ENCODE results near the gene RIMS4.
"Not testable (repeated sequence)": the region's sequence is repeated elsewhere in the genome, so short reads cannot be mapped to it uniquely, and the experiment has no call there.

Gene RIMS4

DNA sequence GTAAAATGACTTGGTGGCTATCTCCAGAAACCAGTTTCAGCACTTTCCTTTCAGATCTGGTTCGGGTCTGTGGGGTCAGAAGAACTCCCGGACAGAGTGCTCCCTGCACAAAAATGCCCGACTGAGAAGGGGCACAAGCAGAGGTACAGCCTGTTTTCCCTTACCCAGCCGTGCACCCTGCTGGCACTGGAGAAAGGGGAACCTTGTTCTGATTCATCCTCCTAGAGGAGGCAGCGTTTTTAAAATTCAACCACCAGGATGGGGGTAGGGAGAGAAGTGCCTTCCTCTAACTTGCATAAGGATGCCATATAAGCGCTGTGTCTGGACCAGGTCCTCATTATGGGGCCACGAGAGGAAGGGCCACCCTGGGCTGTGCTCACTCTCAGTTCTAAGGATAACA lies 17.6 kb downstream of the RIMS4 start:
- DNase-seq: no peak

- DNase-seq: no peak
Measured at GRCh38 chr20:44790638-44791393, 19.5 kb downstream of the RIMS4 start.

GRCh38 chr20:44788706-44789456 lies 21.5 kb downstream of the RIMS4 start:
- DNase-seq: no peak

GRCh38 chr20:44787299-44787698 lies 23.0 kb downstream of the RIMS4 start:
- DNase-seq: no peak

GRCh38 chr20:44785768-44786167 lies 24.6 kb downstream of the RIMS4 start:
- DNase-seq: no peak

- DNase-seq: no peak
Measured at GRCh38 chr20:44784688-44785087, 25.7 kb downstream of the RIMS4 start.

DNA sequence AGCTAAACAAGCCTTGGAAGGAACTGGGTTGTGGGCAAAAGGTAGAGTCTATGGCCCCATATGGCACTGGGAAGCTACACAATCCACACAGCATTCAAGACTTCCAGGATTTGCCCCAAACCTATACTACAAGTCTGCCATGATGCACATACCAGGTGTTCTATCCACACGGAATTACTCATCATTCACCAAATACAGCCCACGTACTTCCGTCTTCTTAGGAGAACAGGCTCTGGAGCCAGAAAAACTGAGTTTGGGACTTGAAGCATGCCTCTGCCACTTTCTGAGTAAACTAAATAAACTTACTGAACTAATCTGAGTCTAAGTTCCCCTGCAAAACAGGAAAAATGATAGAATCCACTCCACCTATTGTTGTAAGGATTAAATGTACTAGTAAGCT lies 28.6 kb downstream of the RIMS4 start:
- no peak for DNase-seq

DNA sequence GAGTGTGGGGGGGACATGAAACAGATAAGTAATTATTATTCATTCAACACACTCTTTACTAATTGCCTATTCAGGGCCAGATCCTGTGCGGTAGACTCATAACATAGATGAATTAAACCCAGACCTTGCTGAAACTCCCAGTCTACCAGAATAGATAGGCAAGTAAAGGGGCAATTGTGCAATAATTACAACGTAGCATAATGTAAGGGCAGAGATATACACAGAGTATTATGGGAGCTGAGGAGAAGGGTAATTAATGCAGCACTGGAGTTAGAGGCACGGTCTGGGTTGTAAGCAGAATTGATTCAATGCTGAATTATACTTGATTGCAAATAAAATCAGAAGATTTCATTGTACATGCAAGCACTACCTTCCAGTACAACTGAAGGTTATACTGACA lies 29.2 kb downstream of the RIMS4 start:
- DNase-seq: no peak

DNA sequence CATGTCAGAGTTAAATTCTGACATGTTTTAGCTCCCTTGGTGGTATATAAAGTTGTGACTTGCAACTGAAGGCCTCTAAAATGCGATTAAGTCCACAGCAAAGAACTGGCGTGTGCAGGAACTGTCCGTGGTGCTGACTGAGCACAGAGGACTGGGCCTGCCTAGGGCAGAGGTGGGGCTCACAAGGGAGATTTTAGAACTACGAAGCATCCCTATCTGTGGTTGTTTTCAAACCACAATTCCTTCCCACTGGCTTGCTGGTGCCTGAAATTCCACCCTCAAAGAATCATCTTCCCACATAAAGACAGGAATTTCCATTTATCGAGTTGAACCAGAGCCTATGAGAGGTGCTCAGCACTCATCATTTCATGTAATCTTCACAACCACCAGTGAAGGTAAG lies 30.1 kb downstream of the RIMS4 start:
- DNase-seq: no peak

DNA sequence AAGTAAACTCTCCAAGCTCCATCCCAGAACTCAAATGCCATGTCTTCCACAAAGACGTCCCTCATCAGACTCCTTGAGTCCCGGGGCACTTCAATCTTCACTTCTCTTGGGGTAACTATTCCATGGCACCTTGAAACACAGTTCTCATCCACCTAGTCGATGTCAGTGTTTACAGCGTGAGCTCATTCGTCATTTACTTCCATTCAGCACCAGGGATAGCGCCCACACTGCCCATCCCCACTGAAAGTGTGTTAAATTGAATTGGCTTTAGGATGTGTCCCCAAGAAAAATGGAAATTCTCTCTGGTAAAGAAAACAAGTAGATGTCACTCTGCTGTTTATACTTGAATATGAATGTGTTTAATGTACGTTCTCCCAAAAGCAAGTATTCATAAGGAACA lies 33.4 kb downstream of the RIMS4 start:
- DNase-seq: no peak

DNA sequence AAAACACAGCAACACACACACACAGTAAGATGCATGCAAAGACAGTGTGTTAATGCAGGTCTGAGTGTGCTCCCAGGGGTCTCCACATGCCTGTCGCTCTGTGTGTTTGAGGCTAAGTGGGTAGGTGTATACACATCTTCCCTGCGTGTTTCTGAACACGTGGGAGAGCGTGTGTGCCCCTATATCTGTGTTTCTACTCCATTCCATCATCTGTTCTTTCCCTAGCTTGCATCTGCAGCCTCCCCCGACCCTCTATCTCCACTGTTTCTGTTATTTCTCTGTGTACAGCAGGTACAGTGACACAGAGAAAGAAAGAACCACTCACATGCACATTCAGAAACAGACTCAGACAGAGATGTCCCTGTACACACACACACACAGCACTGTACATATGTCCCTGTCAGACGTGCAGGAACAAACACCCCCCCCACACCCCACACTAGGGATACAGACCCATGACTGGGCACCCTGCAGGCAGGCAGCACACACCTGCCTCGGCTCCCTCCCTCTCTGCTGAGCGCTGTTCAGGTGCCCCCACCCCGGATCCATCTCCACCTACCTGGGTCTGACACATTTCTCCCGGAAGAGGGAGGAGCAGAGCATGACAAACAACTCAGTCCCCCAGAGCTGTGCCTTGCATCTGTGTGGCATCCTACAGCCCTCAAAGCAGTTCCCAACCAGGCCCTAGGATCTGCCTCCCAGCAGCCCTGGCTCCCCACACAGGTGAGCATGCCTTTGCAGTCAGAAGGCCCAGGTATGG lies 37.1 kb downstream of the RIMS4 start:
- DNase-seq: no peak

DNA sequence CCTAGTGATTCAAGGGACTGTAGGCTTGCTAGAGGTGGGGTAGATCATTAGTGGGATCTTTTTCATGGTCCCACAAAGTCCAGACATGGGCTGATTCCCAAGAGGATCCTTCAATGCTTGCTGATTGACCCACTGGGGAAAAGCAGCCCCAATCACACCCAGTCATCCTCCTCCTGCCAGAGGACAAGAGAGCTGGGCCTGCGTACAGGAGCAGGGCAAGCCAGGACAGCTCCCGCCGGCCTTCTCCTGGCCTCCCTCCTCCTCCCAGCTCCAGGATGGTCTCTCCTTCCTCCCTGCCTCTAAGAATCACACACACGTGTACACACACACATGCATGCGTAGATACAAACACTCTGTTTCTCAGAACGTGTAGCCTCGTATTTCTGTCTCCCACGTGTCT lies 37.7 kb downstream of the RIMS4 start:
- DNase-seq: no peak

DNA sequence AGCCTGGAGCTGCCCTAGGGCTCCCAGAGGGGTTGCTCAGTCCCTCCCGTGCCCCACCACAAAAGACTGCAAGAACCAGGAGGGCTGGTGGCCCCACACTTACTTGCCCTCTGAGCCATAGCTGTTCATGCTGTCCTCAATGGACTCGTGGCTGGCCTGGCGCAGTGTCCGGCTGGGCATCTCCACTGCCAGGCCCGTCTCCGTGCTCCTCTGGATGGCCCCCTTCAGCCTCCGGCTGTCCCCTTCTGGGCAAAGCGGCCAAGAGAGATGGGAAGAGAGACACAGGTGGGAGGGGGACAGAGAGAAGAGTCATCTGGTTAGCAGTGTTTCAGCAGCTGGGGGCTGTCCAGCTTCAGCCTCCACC lies 39.2 kb downstream of the RIMS4 start:
- DNase-seq: no peak

DNA sequence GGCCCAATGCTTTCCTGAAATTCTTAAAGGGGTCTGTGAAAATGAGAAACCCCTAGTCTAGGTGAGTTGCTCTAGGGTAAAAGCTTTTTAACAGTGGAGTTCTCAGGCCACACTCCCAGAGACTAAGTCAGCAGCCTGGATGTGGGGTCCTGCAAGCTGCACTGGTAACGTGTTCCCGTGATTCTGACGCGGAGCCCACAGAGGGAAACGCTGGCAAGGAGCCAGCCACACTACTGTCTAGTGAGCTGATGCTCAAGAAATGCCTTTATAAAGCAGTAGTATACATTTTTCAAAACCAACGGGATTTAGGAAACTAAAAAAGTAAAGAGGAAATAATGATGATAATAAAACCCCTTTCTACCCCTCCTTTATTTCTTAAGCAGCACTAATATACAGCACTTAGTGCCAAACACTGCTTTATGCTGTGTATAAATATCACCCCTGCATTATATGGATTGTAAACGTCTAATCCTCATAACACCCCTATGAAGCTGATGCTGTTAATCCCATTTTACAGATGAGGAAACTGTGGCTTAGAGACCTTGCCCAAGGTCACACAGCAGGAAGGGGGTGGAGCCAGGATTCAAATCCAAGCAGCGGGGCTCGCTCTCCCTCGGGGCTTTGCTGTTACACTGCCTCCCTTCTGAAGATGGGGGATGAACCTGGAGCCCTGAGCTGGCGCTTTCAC lies 39.7 kb downstream of the RIMS4 start:
- no peak for DNase-seq

DNA sequence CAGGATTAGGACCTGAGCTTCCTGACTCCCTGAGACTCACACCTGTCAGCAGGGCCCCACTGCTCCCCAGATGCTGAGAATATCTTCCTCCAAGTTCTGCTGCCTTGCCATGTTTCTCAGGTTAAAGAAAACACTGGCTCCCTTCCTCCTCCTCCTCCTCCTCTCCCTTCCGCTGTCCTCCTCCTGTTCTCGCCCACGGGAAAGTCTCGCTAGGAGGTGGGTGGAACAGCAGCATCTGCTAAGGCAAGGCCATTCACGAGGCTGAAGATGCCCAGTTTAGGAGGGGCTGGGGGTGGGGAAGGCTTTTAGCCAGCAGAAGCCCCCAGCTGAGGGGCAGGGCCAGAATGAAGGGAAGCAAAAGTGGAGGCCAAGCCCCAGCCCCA lies 40.9 kb downstream of the RIMS4 start:
- DNase-seq: no peak

GRCh38 chr20:44768854-44769480 lies 41.4 kb downstream of the RIMS4 start:
- DNase-seq: no peak

GRCh38 chr20:44768256-44768655 lies 42.1 kb downstream of the RIMS4 start:
- no peak for DNase-seq

GRCh38 chr20:44765701-44766347 lies 44.5 kb downstream of the RIMS4 start:
- no peak for DNase-seq

- no peak for DNase-seq
Measured at GRCh38 chr20:44765091-44765490, 45.3 kb downstream of the RIMS4 start.

DNA sequence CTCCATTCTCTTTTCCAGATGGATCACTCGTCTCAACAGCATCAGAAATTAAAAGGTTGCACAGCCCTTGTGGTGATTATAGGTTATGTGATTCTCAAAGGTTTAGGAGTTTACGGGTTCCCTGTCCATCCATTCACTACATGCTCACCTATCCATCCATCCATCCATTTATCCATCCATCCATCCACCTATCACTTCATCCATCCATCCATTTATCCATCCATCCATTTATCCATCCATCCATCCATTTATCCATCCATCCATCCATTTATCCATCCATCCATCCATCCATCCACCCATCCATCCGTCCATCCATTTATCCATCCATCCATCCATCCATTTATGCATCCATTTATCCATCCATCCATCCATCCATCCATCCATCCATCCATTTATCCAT lies 46.5 kb downstream of the RIMS4 start:
- not testable (repeated sequence) for DNase-seq

DNA sequence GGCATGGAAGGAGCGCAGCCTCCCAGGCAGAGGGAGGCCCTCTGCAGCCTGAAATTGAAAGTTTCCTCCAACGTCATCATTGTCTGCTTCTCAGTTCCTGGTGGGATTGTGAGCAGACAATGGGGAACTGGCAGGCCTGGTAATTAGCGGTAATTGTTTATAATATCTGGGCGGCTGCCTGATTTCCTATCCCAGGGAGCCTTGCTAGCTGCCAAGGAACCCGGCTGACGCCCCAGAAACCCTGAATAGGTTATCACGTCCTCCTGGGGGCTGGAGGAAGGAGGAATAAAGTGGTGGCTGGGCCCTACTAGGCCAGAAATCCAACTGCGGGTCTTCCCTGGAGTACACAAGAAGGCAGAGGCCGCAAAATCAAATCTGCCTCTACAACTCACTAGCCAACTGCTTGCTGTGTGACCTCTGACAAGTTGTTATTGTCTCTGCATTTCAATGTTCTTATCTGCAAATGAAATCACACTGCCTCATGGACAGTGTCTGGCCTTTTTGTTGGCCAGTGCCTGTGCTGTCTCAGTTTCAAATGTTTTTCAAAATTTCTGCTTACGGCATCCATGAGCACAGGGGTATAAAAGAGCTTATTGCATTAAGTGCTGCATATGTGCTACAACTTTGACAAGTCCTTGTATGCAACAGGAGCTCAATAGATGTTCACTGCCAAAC lies 47.7 kb downstream of the RIMS4 start:
- DNase-seq: no peak

DNA sequence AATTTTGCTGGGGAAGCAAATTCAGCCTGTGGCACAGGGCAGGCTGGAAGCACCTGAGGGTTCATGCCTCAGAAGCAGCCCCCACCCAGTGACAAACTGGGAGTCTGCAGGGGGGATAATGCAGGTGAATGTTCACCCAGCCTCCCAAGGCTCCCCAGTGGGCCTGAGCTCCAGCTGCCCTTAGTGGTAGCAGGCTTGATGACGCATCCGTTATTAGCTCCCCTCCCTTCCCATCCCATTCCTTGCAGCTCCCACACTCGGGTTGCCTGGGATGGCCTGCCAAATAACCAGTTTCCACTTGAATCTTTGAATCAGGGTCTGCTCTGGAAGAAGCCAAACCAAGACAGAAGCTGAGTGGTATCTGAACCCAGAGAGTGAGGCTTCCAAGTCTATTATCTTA lies 48.9 kb downstream of the RIMS4 start:
- no peak for DNase-seq
